KOPT-K1 (cell line): Measurements from ENCODE around the gene RPA3.

Experiments used
- H3K27ac ChIP-seq: fragments of 200-600 bp; sonication (generic); 2 replicates; pipeline ENCODE4 v1.5.1; 2016; ENCODE audit warnings: antibody characterized with exemption, mild to moderate bottlenecking, low read depth, low read length; ENCODE audit not compliant: poor library complexity, severe bottlenecking
- H3K36me3 ChIP-seq: fragments of 200-600 bp; sonication (generic); 2 replicates; pipeline ENCODE4 v1.5.1; 2017; ENCODE audit warnings: antibody characterized with exemption, mild to moderate bottlenecking, low read length, moderate library complexity; ENCODE audit not compliant: insufficient read depth
- H3K9me3 ChIP-seq: fragments of 200-600 bp; sonication (generic); 2 replicates; pipeline ENCODE4 v1.5.1; 2017; ENCODE audit warnings: antibody characterized with exemption, low read length, mild to moderate bottlenecking; ENCODE audit not compliant: insufficient read depth, poor library complexity, severe bottlenecking

RPA3 gene

DNA sequence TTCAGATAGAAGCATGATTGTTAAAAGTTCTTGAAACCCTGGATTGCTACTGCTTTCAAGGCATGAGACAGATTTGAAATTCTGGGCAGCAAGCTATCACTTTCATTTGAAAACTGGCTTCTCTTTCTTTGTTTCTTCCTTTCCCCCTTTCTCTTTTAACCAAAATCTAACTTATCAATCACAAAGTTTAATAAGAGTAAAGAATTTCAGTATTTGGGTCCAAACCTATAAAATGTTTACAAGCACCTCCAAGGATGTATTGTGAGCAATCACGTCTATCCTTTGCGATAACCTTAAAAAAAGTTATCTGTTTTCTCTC, 21.6 kb upstream of the RPA3 start:
- Histone ChIP-seq H3K36me3 (no peaks in the 10 kb centered on the region), H3K9me3 (no peaks in the 10 kb centered on the region), H3K27ac (no peak overlapping the region)

DNA sequence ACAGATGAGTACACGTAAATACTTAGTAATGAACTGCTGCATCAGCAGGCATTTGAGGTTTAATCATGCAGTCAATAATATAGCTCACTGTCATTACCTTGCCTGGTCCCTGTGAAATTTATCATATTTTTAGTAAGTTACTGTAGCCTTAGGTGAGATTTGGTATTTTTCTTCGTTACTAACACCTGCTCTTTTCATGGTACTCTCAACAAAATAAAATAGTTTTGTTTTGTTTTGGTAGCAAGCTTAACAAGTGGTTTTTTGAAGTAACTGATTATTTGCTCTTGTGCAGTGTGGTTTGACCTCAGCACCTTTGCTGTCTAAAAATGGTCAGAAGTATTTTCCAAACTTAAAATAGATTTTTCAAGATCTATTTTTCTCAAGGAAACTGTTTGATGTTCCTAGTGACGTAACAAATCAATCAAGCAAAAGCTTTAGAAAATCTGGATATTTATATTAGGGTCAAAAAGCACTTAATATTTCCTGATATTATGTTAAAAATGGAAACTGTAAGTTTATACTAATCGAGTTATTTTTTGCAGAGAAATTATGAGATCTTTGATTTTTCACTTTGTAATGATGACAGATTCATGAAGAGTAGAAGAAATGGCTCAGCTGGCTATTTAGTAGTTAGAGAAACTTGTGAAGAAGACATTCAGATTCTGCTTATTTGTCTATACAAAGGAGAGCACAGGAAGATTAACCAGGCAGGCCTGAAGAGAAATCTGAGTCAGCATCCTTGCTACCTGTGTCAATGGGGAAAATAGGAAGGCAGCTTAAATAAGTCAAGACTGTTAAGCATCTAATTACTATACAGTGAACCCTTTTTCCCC, 21.0 kb upstream of the RPA3 start:
- H3K9me3 ChIP-seq = no peaks in the 10 kb centered on the region
- no peaks in the 10 kb centered on the region for H3K36me3 ChIP-seq
- H3K27ac ChIP-seq = no peak overlapping the region

DNA sequence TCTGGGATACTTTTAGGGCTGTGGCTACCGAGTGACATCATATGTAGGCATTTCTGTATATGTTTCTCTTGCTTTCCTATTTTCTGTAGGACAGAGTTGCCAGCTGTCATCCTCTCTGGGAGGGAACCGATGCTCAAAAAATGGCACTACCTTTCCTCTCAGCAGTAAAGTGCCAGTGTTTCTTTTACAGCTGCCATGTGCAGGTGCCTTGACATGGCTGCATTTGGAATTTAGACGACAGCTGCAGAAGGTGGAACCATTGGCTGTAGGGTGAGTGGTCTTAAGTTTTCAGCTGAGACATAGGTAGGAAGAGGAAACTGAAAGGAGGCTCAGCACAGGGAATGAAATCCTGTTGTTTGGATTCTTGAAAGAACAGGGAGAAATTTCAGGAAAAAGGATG, 20.2 kb upstream of the RPA3 start:
- no peaks in the 10 kb centered on the region for H3K9me3 ChIP-seq
- H3K27ac ChIP-seq = no peak overlapping the region
- H3K36me3 ChIP-seq = no peaks in the 10 kb centered on the region

DNA sequence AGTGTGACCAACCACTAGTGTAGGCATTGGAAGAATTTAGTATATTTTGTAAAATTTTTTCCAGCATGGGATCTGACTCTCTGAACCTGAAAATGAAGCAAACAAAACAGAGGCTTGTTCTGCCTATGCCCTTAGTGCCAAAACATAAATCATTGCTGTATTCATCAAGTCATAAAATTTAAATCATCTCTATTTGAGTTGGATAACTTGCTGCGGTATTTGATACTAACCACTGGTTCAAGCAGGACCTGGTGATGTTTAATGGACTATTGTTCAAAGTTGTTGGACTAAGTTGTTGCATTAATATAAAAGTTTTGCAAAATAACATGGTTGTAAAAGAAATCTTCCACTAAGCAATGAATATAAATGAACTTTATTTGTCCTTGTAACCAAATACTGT, 19.8 kb upstream of the RPA3 start:
- Histone ChIP-seq H3K9me3 (no peaks in the 10 kb centered on the region), H3K27ac (no peak overlapping the region), H3K36me3 (no peaks in the 10 kb centered on the region)

DNA sequence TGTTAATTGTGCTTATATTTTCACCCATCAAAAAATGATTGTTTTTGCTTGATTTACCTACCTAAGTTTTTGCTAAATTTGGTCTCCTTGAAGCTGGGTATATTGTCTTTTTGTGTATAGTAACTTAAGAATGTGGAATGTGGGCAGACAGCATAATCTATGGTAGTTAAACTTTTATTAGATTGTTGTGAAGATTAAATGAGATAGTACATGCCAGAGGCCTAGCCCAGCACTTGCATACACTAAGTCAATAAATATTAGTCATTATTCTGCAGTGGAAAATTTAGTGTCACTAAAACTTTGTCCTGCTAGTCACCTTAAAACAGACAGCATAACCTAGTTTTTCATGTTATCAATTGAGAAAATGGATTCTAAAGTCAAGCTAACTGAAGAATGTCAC, 19.3 kb upstream of the RPA3 start:
- Histone ChIP-seq H3K9me3 (no peaks in the 10 kb centered on the region), H3K36me3 (no peaks in the 10 kb centered on the region), H3K27ac (no peak overlapping the region)

DNA sequence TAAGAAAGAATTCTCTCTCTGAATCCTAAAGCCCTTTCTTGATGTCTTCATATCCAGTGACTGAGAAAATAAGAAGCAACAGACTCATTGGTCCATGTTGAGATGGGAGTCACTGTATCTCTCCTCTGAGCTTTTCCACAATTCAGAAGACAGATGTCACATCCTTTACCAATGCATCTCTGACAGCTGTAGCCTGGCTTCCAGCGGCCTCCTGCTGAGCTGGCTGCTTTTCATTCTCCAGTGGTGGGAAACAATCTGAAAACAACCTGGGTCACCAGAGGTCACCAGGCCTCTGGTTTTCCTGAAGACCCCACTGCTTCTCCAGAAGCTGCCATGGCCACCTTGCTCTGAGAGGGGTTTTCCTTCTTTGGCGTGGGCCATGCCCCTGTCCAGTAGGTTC, 18.3 kb upstream of the RPA3 start:
- H3K27ac ChIP-seq = no peak overlapping the region
- no peaks in the 10 kb centered on the region for H3K9me3 ChIP-seq
- no peaks in the 10 kb centered on the region for H3K36me3 ChIP-seq

DNA sequence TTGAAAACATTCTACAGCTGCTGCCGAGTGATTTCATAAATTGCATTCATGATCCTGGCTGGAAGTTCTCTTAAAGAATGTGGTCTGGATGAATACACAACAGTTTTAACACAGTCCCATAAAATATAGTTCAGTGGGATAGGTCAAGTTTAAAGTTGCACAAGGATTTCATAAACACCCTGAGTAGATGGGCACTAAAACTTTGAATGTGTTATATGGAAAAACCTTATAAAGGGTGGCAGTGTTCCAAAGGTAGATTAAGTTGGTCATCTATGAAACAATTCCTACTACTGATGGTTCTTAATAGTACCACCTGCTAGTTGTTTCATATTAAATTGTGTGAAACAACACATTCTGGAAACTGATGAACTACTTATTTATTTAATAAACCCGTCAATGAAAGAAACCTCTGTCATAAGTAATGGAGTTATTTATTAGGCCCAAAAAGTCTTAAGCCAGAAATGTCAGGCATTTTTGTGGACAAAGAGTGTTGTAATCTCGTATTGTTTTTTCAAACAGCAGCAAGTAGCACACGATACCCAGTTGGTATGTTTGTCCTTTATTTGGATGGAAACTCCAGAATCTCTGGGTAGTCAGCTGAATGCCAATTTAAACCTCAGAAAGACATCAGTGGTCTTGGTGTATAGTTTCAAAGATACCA, 14.3 kb upstream of the RPA3 start:
- Histone ChIP-seq H3K9me3 (no peaks in the 10 kb centered on the region), H3K27ac (no peak overlapping the region), H3K36me3 (no peaks in the 10 kb centered on the region)

DNA sequence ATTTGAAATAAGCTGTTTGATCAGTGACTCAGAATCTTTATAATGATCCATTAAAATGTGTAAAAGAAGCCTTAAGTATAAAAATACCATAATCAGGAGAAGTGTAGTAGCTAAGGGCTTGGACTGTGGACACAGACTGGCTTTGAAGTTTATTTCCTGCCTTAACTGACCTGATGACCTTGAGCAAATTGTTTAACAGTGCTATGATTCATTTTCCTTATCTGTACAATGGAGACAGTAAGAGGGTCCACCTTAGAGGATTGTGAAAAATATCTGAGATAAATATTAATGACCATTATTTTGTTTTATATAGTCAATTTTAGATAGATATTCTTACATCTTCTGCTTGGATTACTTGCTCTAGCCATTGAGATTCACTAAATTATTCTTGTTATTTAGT, 13.3 kb upstream of the RPA3 start:
- H3K36me3 ChIP-seq = no peaks in the 10 kb centered on the region
- H3K9me3 ChIP-seq = peaks cover 3% of the 10 kb centered on the region
- H3K27ac ChIP-seq = no peak overlapping the region

DNA sequence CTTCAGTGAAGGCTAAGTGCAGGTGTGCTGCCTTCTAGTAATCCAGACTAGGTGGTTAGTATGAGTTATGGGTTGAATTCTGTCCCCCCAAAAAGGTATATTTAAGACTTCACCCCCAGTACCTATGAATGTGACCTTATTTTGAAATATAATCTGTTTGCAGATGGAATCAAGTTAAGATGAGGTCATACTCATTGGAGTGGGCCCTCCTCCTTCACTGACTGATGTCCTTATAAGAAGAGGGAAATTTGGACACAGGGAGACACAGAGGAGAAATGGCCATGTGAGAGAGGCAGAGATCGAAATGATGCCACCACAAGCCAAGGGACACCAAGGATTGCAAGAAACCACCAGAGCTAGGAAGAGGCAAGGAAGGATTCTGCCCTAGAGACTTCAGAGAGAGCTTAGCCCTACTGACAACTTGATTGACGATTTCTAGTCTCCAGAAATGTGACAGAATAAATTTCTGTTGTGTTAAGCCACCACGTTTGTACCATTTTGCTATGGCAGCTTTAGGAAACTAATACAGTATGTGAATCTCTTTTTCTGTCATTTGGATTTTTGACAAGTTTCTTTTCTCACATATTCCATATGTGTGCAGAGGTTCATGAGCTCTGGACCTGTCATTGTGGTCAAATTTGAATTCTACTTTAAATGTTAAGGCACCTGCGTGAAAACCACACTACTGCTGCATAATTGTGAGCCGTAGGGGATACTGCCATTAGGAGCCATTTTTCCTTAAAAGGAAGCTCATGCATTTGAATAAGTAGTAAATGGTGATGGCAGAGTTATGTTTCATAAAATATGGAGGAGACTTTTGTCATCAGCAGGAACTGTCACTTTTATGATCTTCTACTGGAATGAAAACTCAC, 2.6 kb upstream of the RPA3 start:
- Histone ChIP-seq H3K9me3 (peaks cover 6% of the 10 kb centered on the region), H3K27ac (peak overlapping the region; percentile 74), H3K36me3 (no peaks in the 10 kb centered on the region)

DNA sequence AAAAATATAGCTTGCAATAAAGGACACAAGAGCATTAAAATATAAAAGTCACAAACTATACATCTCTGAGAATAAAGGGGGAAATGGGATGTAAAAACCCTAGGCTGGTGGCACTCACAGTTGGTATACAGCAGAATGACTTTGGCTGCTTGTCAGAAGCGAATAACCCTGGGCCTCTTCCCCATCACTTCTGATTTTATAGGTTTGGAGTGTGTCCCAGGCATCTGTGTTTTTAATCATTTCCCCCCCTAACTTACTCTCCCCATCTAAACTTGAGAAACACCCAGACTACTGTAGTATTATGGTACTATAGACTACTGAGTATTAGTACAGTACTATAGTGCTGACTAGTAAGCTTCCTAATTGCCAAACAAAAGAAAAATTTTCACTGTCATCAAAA, 1.8 kb upstream of the RPA3 start:
- no peaks in the 10 kb centered on the region for H3K36me3 ChIP-seq
- H3K27ac ChIP-seq = peak overlapping the region; percentile 74
- H3K9me3 ChIP-seq = peaks cover 6% of the 10 kb centered on the region

DNA sequence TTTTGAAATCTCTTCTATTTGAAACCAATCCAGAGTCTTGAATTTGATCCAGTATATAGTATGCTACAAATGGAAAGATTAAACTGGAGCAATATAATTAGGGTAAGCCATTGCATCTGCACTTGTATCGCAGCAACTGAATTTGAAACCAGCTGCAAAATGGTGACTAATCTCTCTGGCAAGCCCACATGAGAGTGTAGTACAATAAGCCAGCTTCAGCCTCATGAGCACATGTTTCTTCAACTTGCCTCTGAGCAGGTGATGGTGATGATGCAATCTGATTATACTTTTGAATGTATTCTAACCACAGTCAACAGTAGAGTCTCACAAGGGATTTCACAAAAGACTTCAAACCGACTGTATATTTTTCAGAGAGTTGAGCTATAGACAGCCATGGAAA, 829 bp upstream of the RPA3 start:
- H3K27ac ChIP-seq = peak overlapping the region; percentile 74
- peaks cover 6% of the 10 kb centered on the region for H3K9me3 ChIP-seq
- H3K36me3 ChIP-seq = no peaks in the 10 kb centered on the region

DNA sequence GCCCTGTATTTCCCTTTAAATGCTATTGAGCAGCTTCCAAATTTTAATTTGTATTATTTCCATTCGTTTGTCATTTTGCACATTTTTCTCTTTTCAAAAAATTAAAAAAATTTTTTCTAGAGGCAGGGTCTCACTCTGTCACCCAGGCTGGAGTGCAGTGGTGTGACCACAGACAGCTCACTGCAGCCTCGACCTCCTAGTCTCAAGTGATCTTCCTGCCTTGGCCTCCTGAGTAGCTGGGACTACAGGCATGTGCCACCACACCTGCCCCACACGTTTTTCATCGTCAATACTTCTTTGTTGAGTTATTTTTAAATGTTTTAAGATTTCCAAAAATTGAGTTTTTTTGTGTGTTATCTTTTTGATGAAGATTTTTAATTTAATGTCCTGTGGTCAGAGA, 4.7 kb downstream of the RPA3 start:
- Histone ChIP-seq H3K27ac (no peak overlapping the region), H3K9me3 (peaks cover 6% of the 10 kb centered on the region), H3K36me3 (no peaks in the 10 kb centered on the region)

DNA sequence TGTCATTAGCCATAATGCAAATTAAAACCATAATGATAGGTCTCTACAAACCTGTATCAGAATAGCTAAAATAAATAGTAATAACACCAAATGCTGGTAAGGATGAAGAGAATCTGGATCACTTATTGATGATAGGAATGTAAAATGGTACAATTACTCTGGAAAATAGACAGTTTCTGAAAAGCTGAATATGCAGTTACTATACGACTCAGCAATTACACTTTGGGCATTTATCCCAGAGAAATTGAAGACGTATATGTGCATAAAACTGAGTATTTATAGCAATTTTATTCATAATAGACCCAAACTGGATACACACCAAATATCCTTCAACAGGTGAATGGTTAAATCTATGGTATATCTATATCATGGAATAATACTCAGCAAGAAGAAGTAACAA, 7.9 kb downstream of the RPA3 start:
- H3K36me3 ChIP-seq = no peaks in the 10 kb centered on the region
- H3K27ac ChIP-seq = no peak overlapping the region
- H3K9me3 ChIP-seq = no peaks in the 10 kb centered on the region

DNA sequence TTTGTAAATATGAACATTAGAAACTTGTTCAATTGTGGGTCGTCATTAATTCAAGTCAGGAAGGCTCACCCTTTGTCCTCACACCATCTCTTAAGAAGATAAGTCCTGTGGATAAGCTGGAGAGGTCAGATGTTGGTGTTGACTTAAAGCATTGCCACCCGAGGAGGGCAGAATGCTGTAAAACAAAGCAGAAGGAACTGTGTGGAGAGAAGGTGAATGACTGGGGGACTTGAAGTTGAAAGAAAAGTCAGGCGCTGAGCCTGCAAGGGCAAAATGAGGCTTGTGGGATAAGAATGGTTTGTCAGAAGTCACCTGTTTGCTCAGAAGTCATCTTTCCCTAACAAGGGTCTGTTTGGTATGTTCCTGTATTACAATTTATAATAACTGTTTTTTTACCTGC, 9.1 kb downstream of the RPA3 start:
- Histone ChIP-seq H3K27ac (no peak overlapping the region), H3K9me3 (no peaks in the 10 kb centered on the region), H3K36me3 (no peaks in the 10 kb centered on the region)

DNA sequence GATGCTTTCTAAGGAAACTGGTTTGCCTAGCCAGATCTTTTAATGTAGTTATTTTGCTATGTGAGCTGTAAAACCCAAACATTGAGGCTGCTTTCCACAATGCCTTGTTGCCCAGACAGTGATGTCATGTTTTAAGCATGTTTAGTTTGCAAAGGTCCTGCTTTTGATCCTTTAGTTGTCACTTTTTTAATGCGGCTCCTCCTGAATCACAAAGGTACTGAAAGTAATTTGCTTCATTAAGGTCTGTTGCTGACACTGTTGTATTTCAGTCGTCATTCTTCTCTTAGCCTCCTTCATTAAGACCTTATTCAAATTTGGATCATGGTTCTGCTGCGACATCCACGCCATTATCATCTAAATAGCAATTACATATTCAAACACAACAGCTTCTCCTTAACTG, 10.6 kb downstream of the RPA3 start:
- H3K27ac ChIP-seq = no peak overlapping the region
- no peaks in the 10 kb centered on the region for H3K9me3 ChIP-seq
- H3K36me3 ChIP-seq = no peaks in the 10 kb centered on the region
